HepG2 (cell line): ENCODE measurements around the gene PTGDS. TPM values are rescaled to one million over a fixed set of nuclear protein-coding genes. Genes with fewer than 3 reads are reported as not detected.

Experiments
- AHR ChIP-seq: IDR thresholded peaks from 2 replicates; pipeline ENCODE4 v1.6.1; 2018; ENCODE audit warnings: missing genetic modification reagents, missing compliant biosample characterization
- CCDC6 ChIP-seq: sonication (generic); formaldehyde crosslinking; IDR thresholded peaks from 2 replicates; pipeline ENCODE4 v1.8.1; 2022; ENCODE audit warnings: mild to moderate bottlenecking, missing genetic modification reagents, moderate library complexity
- FLYWCH1 ChIP-seq: sonication (generic); formaldehyde crosslinking; IDR thresholded peaks from 2 replicates; pipeline ENCODE4 v1.8.1; 2023; ENCODE audit warnings: mild to moderate bottlenecking, missing genetic modification reagents
- GATAD1 ChIP-seq: IDR thresholded peaks from 2 replicates; pipeline ENCODE4 v1.6.1; 2016; ENCODE audit warnings: missing genetic modification reagents, missing compliant biosample characterization
- GLI4 ChIP-seq: sonication (generic); formaldehyde crosslinking; IDR thresholded peaks from 2 replicates; pipeline ENCODE4 v1.5.1; 2020; ENCODE audit warnings: missing genetic modification reagents, mild to moderate bottlenecking, moderate library complexity, borderline replicate concordance
- HHEX ChIP-seq: IDR thresholded peaks from 2 replicates; pipeline ENCODE4 v1.6.1; 2016; ENCODE audit warnings: control low read depth
- HNRNPL ChIP-seq: fragments of 200-400 bp; formaldehyde crosslinking; IDR thresholded peaks from 2 replicates; pipeline ENCODE4 v1.6.1; 2017; ENCODE audit warnings: mild to moderate bottlenecking, low read depth, low read length
- MED1 ChIP-seq: sonication (generic); formaldehyde crosslinking; IDR thresholded peaks from 2 replicates; pipeline ENCODE4 v1.4.0; 2020; ENCODE audit warnings: missing genetic modification reagents
- MTA1 ChIP-seq: sonication (generic); formaldehyde crosslinking; IDR thresholded peaks from 2 replicates; pipeline ENCODE4 v1.4.0; 2020; ENCODE audit warnings: missing genetic modification reagents, mild to moderate bottlenecking, borderline replicate concordance
- SP1 ChIP-seq, 2 experiments: fragments of 450-650 bp in 1 of 2; sonication (generic) in 1 of 2; formaldehyde crosslinking in 1 of 2; IDR thresholded peaks; 2 replicates each; pipeline versions ENCODE4 v1.4.0 to v1.6.1; 2016 to 2020; ENCODE audit warnings: missing genetic modification reagents in 1 of 2
- ZBTB21 ChIP-seq: sonication (generic); formaldehyde crosslinking; IDR thresholded peaks from 2 replicates; pipeline ENCODE4 v1.4.0; 2020; ENCODE audit warnings: missing genetic modification reagents
- ZNF136 ChIP-seq: sonication (generic); formaldehyde crosslinking; IDR thresholded peaks from 2 replicates; pipeline ENCODE4 v1.8.1; 2022; ENCODE audit warnings: low read depth, mild to moderate bottlenecking, moderate library complexity, missing genetic modification reagents
- ZNF446 ChIP-seq: sonication (generic); formaldehyde crosslinking; IDR thresholded peaks from 2 replicates; pipeline ENCODE4 v1.5.0; 2020; ENCODE audit warnings: mild to moderate bottlenecking, missing genetic modification reagents
- ZNF674 ChIP-seq: sonication (generic); formaldehyde crosslinking; IDR thresholded peaks from 2 replicates; pipeline ENCODE4 v1.5.0; 2020; ENCODE audit warnings: low read depth, mild to moderate bottlenecking, missing genetic modification reagents
- ZNF724P ChIP-seq: sonication (generic); formaldehyde crosslinking; IDR thresholded peaks from 2 replicates; pipeline ENCODE4 v1.8.0; 2022; ENCODE audit warnings: missing genetic modification reagents, borderline replicate concordance
- polyA plus RNA-seq, 8 experiments: library from polyadenylated mRNA; depleted of rRNA in 3 of 8; stranded (reverse) in 7 of 8; unstranded in 1 of 8; fragments of >200 nt; fragmentation: Illumina TruSeq in 4 of 8; extraction: Trizol in 4 of 8; gene quantifications; 2 replicates each; pipeline versions ENCODE4 v1.2.1 to v1.2.3, GENCODE V29; 2011 to 2016; ENCODE audit warnings: low read depth in 4 of 8, missing spikeins in 1 of 8, mixed read lengths in 1 of 8; ENCODE audit not compliant: insufficient read depth in 1 of 8
- total RNA-seq, 5 experiments: library from RNA; depleted of rRNA; stranded (reverse); fragments of >200 nt; fragmentation: Illumina TruSeq; extraction: Trizol; gene quantifications; 2 replicates each; pipeline ENCODE4 v1.2.3, GENCODE V29; 2016; ENCODE audit warnings: low read depth in 1 of 5
- TF ChIP-seq, protein P1 (sequence below): IDR thresholded peaks from 2 replicates; pipeline ENCODE4 v1.6.1; 2016; ENCODE audit warnings: missing biosample characterization, missing genetic modification reagents, low read depth
- TF ChIP-seq, protein P2 (sequence below): sonication (generic); formaldehyde crosslinking; conservative IDR thresholded peaks from 2 replicates; pipeline ENCODE4 v1.8.1; 2023; ENCODE audit warnings: missing genetic modification reagents
- TF ChIP-seq, protein P3 (sequence below): sonication (generic); formaldehyde crosslinking; IDR thresholded peaks from 2 replicates; pipeline ENCODE4 v1.5.0; 2020; ENCODE audit warnings: mild to moderate bottlenecking, missing genetic modification reagents, moderate library complexity
- TF ChIP-seq, protein P4 (sequence below): IDR thresholded peaks from 2 replicates; pipeline ENCODE4 v1.6.1; 2016; ENCODE audit warnings: missing genetic modification reagents, missing compliant biosample characterization
- TF ChIP-seq, protein P5 (sequence below): sonication (generic); formaldehyde crosslinking; IDR thresholded peaks from 2 replicates; pipeline ENCODE4 v1.5.0; 2020; ENCODE audit warnings: missing genetic modification reagents, mild to moderate bottlenecking, borderline replicate concordance
- TF ChIP-seq, protein P6 (sequence below): sonication (generic); formaldehyde crosslinking; IDR thresholded peaks from 2 replicates; pipeline ENCODE4 v1.4.0; 2020; ENCODE audit warnings: mild to moderate bottlenecking, missing genetic modification reagents

Gene PTGDS
- total and polyA plus RNA-seq, 2 of the 13 experiments (the other 11 are each of a cell fraction or from before 2014, with no cell fraction given), result 0.33 to 0.50 TPM

DNA sequence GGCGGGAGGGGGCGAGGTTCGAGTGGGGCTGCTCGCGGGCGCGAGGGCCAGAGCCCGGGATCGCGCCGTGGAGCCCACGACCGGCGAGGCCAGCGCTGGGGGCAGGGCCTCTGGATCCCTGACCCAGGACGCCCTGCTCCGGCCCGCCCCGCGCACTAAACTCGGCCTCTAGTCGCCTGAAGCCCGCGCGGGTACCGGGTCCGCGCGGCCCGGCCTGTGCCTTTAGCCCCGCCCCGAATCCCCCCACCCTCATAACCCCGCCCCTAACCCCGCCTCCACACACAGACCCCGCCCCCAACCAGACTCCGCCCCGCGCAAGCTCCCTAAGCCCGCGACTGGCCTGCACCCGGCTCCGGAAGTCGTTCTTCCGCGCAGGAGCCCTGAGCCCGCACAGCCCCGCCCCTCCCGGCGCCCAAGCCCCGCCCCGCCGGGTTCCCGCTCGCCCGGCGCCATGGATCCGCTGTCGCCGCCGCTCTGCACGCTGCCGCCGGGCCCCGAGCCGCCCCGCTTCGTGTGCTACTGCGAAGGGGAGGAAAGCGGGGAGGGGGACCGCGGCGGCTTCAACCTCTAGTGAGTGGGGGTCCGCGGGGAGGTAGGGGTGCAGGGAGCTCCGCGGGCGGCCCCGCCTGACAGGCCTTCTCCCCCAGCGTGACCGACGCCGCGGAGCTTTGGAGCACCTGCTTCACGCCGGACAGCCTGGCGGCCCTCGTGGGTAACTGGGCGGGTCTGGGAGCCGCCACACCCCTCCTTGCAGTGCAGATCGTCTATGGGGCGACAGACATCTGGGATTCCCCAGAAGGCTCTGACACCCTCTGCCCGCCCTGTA lies 14.9 kb downstream of the PTGDS start, which contains the start of gene PAXX (continued):
- TF ChIP-seq, protein P1, sequence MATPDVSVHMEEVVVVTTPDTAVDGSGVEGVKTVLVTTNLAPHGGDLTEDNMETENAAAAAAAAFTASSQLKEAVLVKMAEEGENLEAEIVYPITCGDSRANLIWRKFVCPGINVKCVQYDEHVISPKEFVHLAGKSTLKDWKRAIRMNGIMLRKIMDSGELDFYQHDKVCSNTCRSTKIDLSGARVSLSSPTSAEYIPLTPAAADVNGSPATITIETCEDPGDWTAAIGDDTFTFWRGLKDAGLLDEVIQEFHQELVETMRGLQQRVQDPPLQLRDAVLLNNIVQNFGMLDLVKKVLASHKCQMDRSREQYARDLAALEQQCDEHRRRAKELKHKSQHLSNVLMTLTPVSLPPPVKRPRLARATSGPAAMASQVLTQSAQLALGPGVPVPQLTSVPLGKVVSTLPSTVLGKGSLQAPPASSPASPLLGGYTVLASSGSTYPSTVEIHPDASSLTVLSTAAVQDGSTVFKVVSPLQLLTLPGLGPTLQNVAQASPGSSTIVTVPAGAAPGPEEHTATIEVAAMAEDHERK (CRISPR knock-in tag), result no peak
- no peak; the same call in 1 of the 2 replicates for TF ChIP-seq MED1 (CRISPR knock-in tag)
- TF ChIP-seq AHR (CRISPR knock-in tag), result 0 out of 2 replicates have a peak, but pooled peaks have one; percentile 67
- TF ChIP-seq ZNF136 (CRISPR knock-in tag), result no peak
- no peak for TF ChIP-seq ZBTB21 (CRISPR knock-in tag)
- TF ChIP-seq GLI4 (CRISPR knock-in tag), result peak; percentile 79; the same call in 1 of the 2 replicates
- TF ChIP-seq, protein P2, sequence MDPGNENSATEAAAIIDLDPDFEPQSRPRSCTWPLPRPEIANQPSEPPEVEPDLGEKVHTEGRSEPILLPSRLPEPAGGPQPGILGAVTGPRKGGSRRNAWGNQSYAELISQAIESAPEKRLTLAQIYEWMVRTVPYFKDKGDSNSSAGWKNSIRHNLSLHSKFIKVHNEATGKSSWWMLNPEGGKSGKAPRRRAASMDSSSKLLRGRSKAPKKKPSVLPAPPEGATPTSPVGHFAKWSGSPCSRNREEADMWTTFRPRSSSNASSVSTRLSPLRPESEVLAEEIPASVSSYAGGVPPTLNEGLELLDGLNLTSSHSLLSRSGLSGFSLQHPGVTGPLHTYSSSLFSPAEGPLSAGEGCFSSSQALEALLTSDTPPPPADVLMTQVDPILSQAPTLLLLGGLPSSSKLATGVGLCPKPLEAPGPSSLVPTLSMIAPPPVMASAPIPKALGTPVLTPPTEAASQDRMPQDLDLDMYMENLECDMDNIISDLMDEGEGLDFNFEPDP (CRISPR knock-in tag), result no peak
- TF ChIP-seq FLYWCH1, result no peak
- no peak for TF ChIP-seq SP1 (IDR thresholded peaks at IDR 0.05)
- TF ChIP-seq SP1 (CRISPR knock-in tag; IDR thresholded peaks at IDR 0.05), result peak; percentile 26; the same call in 1 of the 2 replicates
- TF ChIP-seq, protein P3, sequence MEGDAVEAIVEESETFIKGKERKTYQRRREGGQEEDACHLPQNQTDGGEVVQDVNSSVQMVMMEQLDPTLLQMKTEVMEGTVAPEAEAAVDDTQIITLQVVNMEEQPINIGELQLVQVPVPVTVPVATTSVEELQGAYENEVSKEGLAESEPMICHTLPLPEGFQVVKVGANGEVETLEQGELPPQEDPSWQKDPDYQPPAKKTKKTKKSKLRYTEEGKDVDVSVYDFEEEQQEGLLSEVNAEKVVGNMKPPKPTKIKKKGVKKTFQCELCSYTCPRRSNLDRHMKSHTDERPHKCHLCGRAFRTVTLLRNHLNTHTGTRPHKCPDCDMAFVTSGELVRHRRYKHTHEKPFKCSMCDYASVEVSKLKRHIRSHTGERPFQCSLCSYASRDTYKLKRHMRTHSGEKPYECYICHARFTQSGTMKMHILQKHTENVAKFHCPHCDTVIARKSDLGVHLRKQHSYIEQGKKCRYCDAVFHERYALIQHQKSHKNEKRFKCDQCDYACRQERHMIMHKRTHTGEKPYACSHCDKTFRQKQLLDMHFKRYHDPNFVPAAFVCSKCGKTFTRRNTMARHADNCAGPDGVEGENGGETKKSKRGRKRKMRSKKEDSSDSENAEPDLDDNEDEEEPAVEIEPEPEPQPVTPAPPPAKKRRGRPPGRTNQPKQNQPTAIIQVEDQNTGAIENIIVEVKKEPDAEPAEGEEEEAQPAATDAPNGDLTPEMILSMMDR (CRISPR knock-in tag), result no peak
- TF ChIP-seq ZNF446 (CRISPR knock-in tag), result 0 out of 2 replicates have a peak, but pooled peaks have one; percentile 69
- TF ChIP-seq, protein P4, sequence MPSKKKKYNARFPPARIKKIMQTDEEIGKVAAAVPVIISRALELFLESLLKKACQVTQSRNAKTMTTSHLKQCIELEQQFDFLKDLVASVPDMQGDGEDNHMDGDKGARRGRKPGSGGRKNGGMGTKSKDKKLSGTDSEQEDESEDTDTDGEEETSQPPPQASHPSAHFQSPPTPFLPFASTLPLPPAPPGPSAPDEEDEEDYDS (CRISPR knock-in tag), result no peak
- TF ChIP-seq, protein P5, sequence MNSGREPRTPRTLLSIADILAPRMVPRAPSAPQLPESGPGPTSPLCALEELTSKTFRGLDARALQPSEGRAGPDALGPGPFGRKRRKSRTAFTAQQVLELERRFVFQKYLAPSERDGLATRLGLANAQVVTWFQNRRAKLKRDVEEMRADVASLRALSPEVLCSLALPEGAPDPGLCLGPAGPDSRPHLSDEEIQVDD (CRISPR knock-in tag), result 0 out of 2 replicates have a peak, but pooled peaks have one; percentile 53
- no peak for TF ChIP-seq CCDC6 (CRISPR knock-in tag)
- no peak for TF ChIP-seq GATAD1 (CRISPR knock-in tag)
- TF ChIP-seq ZNF724P (CRISPR knock-in tag), result peak; percentile 31; the same call in 1 of the 2 replicates
- TF ChIP-seq, protein P6, sequence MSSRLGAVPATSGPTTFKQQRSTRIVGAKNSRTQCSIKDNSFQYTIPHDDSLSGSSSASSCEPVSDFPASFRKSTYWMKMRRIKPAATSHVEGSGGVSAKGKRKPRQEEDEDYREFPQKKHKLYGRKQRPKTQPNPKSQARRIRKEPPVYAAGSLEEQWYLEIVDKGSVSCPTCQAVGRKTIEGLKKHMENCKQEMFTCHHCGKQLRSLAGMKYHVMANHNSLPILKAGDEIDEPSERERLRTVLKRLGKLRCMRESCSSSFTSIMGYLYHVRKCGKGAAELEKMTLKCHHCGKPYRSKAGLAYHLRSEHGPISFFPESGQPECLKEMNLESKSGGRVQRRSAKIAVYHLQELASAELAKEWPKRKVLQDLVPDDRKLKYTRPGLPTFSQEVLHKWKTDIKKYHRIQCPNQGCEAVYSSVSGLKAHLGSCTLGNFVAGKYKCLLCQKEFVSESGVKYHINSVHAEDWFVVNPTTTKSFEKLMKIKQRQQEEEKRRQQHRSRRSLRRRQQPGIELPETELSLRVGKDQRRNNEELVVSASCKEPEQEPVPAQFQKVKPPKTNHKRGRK (CRISPR knock-in tag), result no peak
- no peak for TF ChIP-seq HNRNPL
- 0 out of 2 replicates have a peak, but pooled peaks have one; percentile 45 for TF ChIP-seq ZNF674 (CRISPR knock-in tag)
- TF ChIP-seq MTA1, result no peak
- TF ChIP-seq HHEX (CRISPR knock-in tag), result no peak
